ENCODE measurements around the gene TMEM222.

The TMEM222 gene

GRCh38 chr1:27360159-27361043, 38.4 kb downstream of the TMEM222 start:
- no peak for DNase-seq

- no peak for DNase-seq
These were observed 39.1 kb downstream of the TMEM222 start for GRCh38 chr1:27361044-27361402.

- DNase-seq: no peak
These were observed 39.6 kb downstream of the TMEM222 start for GRCh38 chr1:27361553-27361952.

GRCh38 chr1:27363766-27364695, 42.1 kb downstream of the TMEM222 start:
- DNase-seq: no peak

GRCh38 chr1:27364696-27365371, 42.9 kb downstream of the TMEM222 start:
- DNase-seq: no peak

GRCh38 chr1:27365372-27366112, 43.6 kb downstream of the TMEM222 start:
- peak; percentile 89 for DNase-seq

GRCh38 chr1:27366113-27366410, 44.1 kb downstream of the TMEM222 start:
- peak; percentile 84 for DNase-seq

GRCh38 chr1:27366411-27367159, 44.6 kb downstream of the TMEM222 start, which contains the start of gene MAP3K6:
MAP3K6 (minus strand) TSS chr1:27366961; CDS start chr1:27366597, 364 bp downstream.
- peak; percentile 86 for DNase-seq

GRCh38 chr1:27367160-27367650, 45.2 kb downstream of the TMEM222 start:
- no peak for DNase-seq

GRCh38 chr1:27368869-27369582, 47.1 kb downstream of the TMEM222 start:
- DNase-seq: no peak

- DNase-seq: no peak
These were observed 50.3 kb downstream of the TMEM222 start for GRCh38 chr1:27372022-27372807.

- no peak for DNase-seq
These were observed 51.1 kb downstream of the TMEM222 start for GRCh38 chr1:27372808-27373690.

GRCh38 chr1:27374362-27375086, 52.6 kb downstream of the TMEM222 start, which contains the start of gene FCN3:
FCN3 (minus strand) TSS chr1:27374824; CDS start chr1:27374818, 6 bp downstream.
- DNase-seq: no peak

- DNase-seq: no peak
These were observed 56.0 kb downstream of the TMEM222 start for GRCh38 chr1:27377760-27378495.

- no peak for DNase-seq
These were observed 57.7 kb downstream of the TMEM222 start for GRCh38 chr1:27379564-27380122.

GRCh38 chr1:27380224-27380623, 58.3 kb downstream of the TMEM222 start:
- no peak for DNase-seq

Data from DMS79 treated with DMSO at 0.1 percent for 48 hours (cell line).